Measurements from ENCODE around the gene SUGP1.

SUGP1 gene

GRCh38 chr19:19227217-19227616, 93.1 kb downstream of the SUGP1 start:
- DNase-seq (ENCODE audit: low read depth in 2 of 2): no peak

GRCh38 chr19:19226663-19227062, 93.6 kb downstream of the SUGP1 start:
- DNase-seq (ENCODE audit: low read depth in 2 of 2): no peak

DNA sequence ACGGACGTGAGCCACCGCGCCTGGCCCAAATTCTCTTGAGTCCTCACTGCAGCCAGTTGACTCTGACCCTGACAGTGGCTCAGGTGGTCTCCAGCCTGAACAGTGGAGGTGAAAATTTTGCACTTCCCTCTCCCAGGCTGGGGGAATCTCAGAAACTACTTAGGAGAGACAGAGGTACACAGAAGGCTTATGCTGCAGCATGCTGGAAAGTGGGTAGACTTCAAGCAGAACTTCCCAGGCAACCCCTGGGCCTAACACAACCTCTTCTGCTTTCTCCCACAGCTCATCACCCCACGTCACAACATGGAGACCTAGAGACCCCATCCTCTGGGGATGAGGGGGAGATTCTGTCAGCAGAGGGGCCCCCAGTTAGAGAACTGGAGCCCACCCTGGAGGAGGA, 94.1 kb downstream of the SUGP1 start:
- no peak for DNase-seq (ENCODE audit: low read depth in 2 of 2)
